Measurements from ENCODE around the gene CAD. TPM values are rescaled to one million over a fixed set of nuclear protein-coding genes. Genes with fewer than 3 reads are reported as not detected.

Gene CAD
- total and polyA plus RNA-seq, 9 of the 15 experiments (the other 6 are each of a cell fraction or from before 2014, with no cell fraction given), result 7.5 to 126 (median 33.7) TPM

GRCh38 chr2:27282892-27283291 is 65.7 kb downstream of the CAD start:
- Histone ChIP-seq H3K4me3 (no peak overlapping the region), H3K36me3 (ENCODE audit: control insufficient read depth, insufficient read depth, low read length) (no peaks in the 10 kb centered on the region), H3K4me2 (ENCODE audit: insufficient read depth, low read length) (no peak overlapping the region), H3K27ac (ENCODE audit: extremely low read depth, low read depth, low read length) (no peak overlapping the region), H4K20me1 (replicated peaks; ENCODE audit: control insufficient read depth, insufficient read depth, low read length) (no peaks in the 10 kb centered on the region), H3K4me1 (replicated peaks in 1 of 2; ENCODE audit: control insufficient read depth in 2 of 2, insufficient read depth in 2 of 2, low read length in 2 of 2) (peaks cover 6 to 17% of the 10 kb centered on the region in 2 experiments), H3K9me1 (ENCODE audit: control insufficient read depth, insufficient read depth, low read length) (no peaks in the 10 kb centered on the region), H3K9ac (ENCODE audit: insufficient read depth in 1 of 2, low read depth in 2 of 2, low read length in 2 of 2) (peak overlapping the region in 1 of 2 experiments; percentile 41; a peak in 1 of 4 replicates), H3K9me3 (replicated peaks; ENCODE audit: control insufficient read depth, insufficient read depth, low read depth, low read length) (no peaks in the 10 kb centered on the region), H3K79me2 (ENCODE audit: control insufficient read depth, insufficient read depth, low read length) (no peaks in the 10 kb centered on the region), H3K27me3 (ENCODE audit: control insufficient read depth in 2 of 2, insufficient read depth in 2 of 2, low read length in 2 of 2) (peaks cover 0 to 2% of the 10 kb centered on the region in 2 experiments; a peak in 1 of 5 replicates), H2AFZ (ENCODE audit: low read depth, low read length) (peak overlapping the region; percentile 62)
- DNase-seq (ENCODE audit: extremely low read depth in 1 of 4, low spot score in 3 of 4) (no peak), FAIRE-seq (no peak), ATAC-seq (0 out of 3 replicates have a peak, but pooled peaks have one; percentile 17)
- WGBS (ENCODE audit: insufficient coverage, low coverage, missing lambda C conversion rate), result 19% methylated on average over 5 of the region's 5 CpGs
- ChIA-PET CTCF (ENCODE audit: low intra/inter-chr PET ratio) (no interaction called here), POLR2A (interaction anchor here (0.6 to 1.4 kb wide), 6 partner anchors 10 to 257 kb away, joined by 3 to 8 read pairs (median 3); partner anchors contain the start of gene KHK)
- in situ Hi-C loops (cut with MboI), result loop anchor here (5.0 kb wide), 1 partner anchor 186 kb away; no protein-coding TSS in a partner anchor
- BruUV-seq (replicated peaks), result no TSS peak
- TF ChIP-seq PCBP2 (IDR thresholded peaks at IDR 0.05; ENCODE audit: low read depth, low read length, poor library complexity, severe bottlenecking), result no peak
- peak; percentile 52; the same call in 1 of the 2 replicates for TF ChIP-seq NFE2 (IDR thresholded peaks at IDR 0.05; ENCODE audit: low read depth)
- peak; percentile 26; the same call in 1 of the 2 replicates for TF ChIP-seq MAFK (IDR thresholded peaks at IDR 0.05; ENCODE audit: low read length)
- TF ChIP-seq ILK (tag; IDR thresholded peaks at IDR 0.05; ENCODE audit: borderline replicate concordance, low read depth), result no peak
- no peak for TF ChIP-seq SNIP1 (IDR thresholded peaks at IDR 0.05; ENCODE audit: low read depth)
- TF ChIP-seq ZNF316 (IDR thresholded peaks at IDR 0.05), result peak; percentile 51
- no peak for TF ChIP-seq NR2C1 (IDR thresholded peaks at IDR 0.05)
- no peak for TF ChIP-seq NR2C1 (tag; IDR thresholded peaks at IDR 0.05)
- no peak for TF ChIP-seq RBM14 (IDR thresholded peaks at IDR 0.05; ENCODE audit: borderline replicate concordance, insufficient read depth, low read depth, low read length)
- no peak for TF ChIP-seq ZNF79 (CRISPR knock-in tag; IDR thresholded peaks at IDR 0.05; ENCODE audit: low read depth)
- no peak for TF ChIP-seq ZBTB17 (CRISPR knock-in tag; IDR thresholded peaks at IDR 0.05)
- TF ChIP-seq MYBL2 (IDR thresholded peaks at IDR 0.05; ENCODE audit: low read depth), result no peak
- no peak for TF ChIP-seq MYBL2 (CRISPR knock-in tag; IDR thresholded peaks at IDR 0.05; ENCODE audit: borderline replicate concordance)
- peak; percentile 69 for TF ChIP-seq C11orf30 (IDR thresholded peaks at IDR 0.05; ENCODE audit: low read depth)
- intact Hi-C loops (cut with micrococcal nuclease), result loop anchor here (10.0 kb wide), 1 partner anchor 438 kb away; the partner anchor contains the start of gene DPYSL5
